ENCODE data around the gene MDM4.

MDM4 gene

DNA sequence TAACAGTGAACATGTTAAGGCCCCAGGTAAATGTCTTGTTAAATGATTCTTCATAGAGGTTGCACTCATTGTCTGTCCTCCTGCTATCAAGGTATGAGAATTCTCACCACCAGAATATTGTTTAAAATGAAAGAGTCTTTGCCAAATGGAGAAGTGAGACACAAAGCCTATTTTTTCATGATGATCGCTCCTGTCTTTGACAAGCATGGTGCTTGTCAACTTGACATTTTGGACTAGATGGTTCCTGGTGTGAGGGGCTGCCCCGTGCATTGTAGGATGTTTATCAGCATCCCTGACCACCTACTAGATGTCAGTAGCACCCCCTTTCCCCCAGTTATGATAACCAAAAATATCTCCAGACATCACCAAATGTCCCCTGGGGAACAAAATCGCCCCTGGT, 65.6 kb downstream of the MDM4 start:
- no peaks in the 10 kb centered on the region for H4K20me1 ChIP-seq (ENCODE audit: insufficient read depth, low read length)
- no peak overlapping the region for H3K4me3 ChIP-seq (ENCODE audit: low read depth in 1 of 2, low read length in 2 of 2)
- H3K27me3 ChIP-seq (ENCODE audit: insufficient read depth, low read length, poor library complexity): no peaks in the 10 kb centered on the region
- H2AFZ ChIP-seq (ENCODE audit: low read depth, low read length): no peak overlapping the region
- no peak overlapping the region for H3K9ac ChIP-seq (ENCODE audit: low read depth, low read length)
- H3K4me2 ChIP-seq (ENCODE audit: insufficient read depth, low read length): no peak overlapping the region
- H3K79me2 ChIP-seq (ENCODE audit: insufficient read depth, low read length): no peaks in the 10 kb centered on the region
- DNase-seq (no peak), ATAC-seq (ENCODE audit: insufficient read depth, low read depth) (no peak)
- no peak overlapping the region for H3K27ac ChIP-seq (ENCODE audit: low read length)
- H3K36me3 ChIP-seq (ENCODE audit: insufficient read depth, low read length): no peaks in the 10 kb centered on the region
- TF ChIP-seq, protein P1, sequence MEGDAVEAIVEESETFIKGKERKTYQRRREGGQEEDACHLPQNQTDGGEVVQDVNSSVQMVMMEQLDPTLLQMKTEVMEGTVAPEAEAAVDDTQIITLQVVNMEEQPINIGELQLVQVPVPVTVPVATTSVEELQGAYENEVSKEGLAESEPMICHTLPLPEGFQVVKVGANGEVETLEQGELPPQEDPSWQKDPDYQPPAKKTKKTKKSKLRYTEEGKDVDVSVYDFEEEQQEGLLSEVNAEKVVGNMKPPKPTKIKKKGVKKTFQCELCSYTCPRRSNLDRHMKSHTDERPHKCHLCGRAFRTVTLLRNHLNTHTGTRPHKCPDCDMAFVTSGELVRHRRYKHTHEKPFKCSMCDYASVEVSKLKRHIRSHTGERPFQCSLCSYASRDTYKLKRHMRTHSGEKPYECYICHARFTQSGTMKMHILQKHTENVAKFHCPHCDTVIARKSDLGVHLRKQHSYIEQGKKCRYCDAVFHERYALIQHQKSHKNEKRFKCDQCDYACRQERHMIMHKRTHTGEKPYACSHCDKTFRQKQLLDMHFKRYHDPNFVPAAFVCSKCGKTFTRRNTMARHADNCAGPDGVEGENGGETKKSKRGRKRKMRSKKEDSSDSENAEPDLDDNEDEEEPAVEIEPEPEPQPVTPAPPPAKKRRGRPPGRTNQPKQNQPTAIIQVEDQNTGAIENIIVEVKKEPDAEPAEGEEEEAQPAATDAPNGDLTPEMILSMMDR (IDR thresholded peaks at IDR 0.05; ENCODE audit: borderline replicate concordance, extremely low read depth, low read length, poor library complexity, severe bottlenecking): no peak
- TF ChIP-seq EZH2 (IDR thresholded peaks at IDR 0.05; ENCODE audit: borderline replicate concordance, low read depth, low read length, severe bottlenecking): no peak
- H3K9me3 ChIP-seq (ENCODE audit: insufficient read depth, low read length, severe bottlenecking): no peaks in the 10 kb centered on the region
- peaks cover 18% of the 10 kb centered on the region for H3K4me1 ChIP-seq (ENCODE audit: insufficient read depth, low read length)

DNA sequence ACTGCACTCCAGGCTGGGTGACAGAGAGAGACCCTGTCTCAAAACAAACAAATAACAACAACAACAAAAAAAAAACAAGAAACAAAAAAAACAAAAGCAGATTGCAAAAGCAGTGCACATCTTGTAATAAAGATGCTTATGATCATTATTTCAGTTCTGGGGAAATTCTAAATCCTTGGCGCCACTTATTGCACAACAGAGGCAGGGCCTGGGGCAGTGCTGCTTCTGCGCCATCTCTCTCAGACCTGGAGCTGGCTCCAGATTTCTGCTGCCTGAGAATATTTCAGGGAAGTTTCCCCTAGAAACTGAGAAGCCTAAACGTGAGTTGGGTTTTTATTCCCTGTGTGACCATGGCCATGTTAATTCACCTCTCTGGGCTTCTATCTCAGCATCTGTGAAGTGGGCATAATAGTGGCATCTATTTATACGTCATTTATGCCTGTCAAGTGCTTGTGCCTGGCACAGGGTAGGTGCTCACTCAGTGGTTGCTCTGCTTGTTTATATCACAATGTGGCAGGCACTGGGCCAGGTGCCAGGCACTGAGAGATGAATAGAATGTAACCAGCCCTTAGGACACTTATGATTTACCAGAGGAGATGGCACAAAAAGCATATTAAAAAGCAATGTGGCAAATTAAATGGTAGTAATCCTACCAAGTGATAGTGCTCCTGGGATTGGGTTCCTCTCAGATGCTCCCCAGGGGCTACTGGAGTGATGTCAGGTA, 67.9 kb downstream of the MDM4 start:
- ATAC-seq (ENCODE audit: insufficient read depth, low read depth) (no peak), DNase-seq (no peak)
- no peak overlapping the region for H3K4me3 ChIP-seq (ENCODE audit: low read depth in 1 of 2, low read length in 2 of 2)
- no peak overlapping the region for H3K27ac ChIP-seq (ENCODE audit: low read length)
- no peak overlapping the region for H2AFZ ChIP-seq (ENCODE audit: low read depth, low read length)
- H3K4me2 ChIP-seq (ENCODE audit: insufficient read depth, low read length): no peak overlapping the region
- no peaks in the 10 kb centered on the region for H3K9me3 ChIP-seq (ENCODE audit: insufficient read depth, low read length, severe bottlenecking)
- H4K20me1 ChIP-seq (ENCODE audit: insufficient read depth, low read length): no peaks in the 10 kb centered on the region
- H3K9ac ChIP-seq (ENCODE audit: low read depth, low read length): no peak overlapping the region
- no peak for TF ChIP-seq EZH2 (IDR thresholded peaks at IDR 0.05; ENCODE audit: borderline replicate concordance, low read depth, low read length, severe bottlenecking)
- TF ChIP-seq, protein P1 (IDR thresholded peaks at IDR 0.05; ENCODE audit: borderline replicate concordance, extremely low read depth, low read length, poor library complexity, severe bottlenecking): no peak
- H3K36me3 ChIP-seq (ENCODE audit: insufficient read depth, low read length): no peaks in the 10 kb centered on the region
- no peaks in the 10 kb centered on the region for H3K79me2 ChIP-seq (ENCODE audit: insufficient read depth, low read length)
- H3K27me3 ChIP-seq (ENCODE audit: insufficient read depth, low read length, poor library complexity): no peaks in the 10 kb centered on the region
- H3K4me1 ChIP-seq (ENCODE audit: insufficient read depth, low read length): peaks cover 4% of the 10 kb centered on the region

DNA sequence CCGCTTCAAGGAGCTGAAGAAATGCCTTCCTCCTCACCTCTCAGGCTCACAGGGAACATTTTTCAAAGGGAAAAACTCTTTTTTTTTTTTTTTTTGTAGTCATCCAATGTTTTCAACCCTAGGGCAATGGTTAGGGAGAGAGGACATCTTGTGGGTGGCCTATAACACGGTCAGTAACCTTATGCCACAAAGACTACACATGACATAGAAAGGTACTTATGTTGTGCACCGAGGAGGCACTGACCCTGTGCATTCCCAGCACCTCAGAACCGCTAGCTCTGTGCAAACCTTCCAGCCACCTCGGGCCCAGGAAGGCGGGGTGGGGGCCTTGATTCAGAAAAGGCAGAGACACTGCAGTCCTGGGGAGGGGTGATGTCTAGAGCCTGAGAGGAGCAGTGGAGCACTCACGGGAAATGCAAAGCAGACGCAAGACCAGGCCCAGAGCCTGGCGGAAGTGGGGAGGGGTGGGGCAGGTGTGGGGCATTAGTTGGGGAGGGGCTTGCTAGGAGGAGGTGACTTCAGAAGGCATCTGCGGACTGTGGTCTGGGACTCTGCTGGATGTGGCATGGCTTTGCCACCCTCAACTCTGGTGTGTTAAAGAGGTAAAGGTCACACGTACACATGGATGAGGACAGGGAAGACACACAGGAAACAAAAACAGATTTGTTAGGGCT, 68.6 kb downstream of the MDM4 start:
- Histone ChIP-seq H3K27ac (ENCODE audit: low read length) (no peak overlapping the region), H2AFZ (ENCODE audit: low read depth, low read length) (no peak overlapping the region), H3K79me2 (ENCODE audit: insufficient read depth, low read length) (no peaks in the 10 kb centered on the region), H3K27me3 (ENCODE audit: insufficient read depth, low read length, poor library complexity) (no peaks in the 10 kb centered on the region), H4K20me1 (ENCODE audit: insufficient read depth, low read length) (no peaks in the 10 kb centered on the region), H3K36me3 (ENCODE audit: insufficient read depth, low read length) (no peaks in the 10 kb centered on the region), H3K4me3 (ENCODE audit: low read depth in 1 of 2, low read length in 2 of 2) (no peak overlapping the region), H3K9ac (ENCODE audit: low read depth, low read length) (no peak overlapping the region), H3K9me3 (ENCODE audit: insufficient read depth, low read length, severe bottlenecking) (no peaks in the 10 kb centered on the region), H3K4me2 (ENCODE audit: insufficient read depth, low read length) (no peak overlapping the region), H3K4me1 (ENCODE audit: insufficient read depth, low read length) (no peaks in the 10 kb centered on the region)
- ATAC-seq (ENCODE audit: insufficient read depth, low read depth): peak; percentile 73
- peak; percentile 43 for DNase-seq
- TF ChIP-seq EZH2 (IDR thresholded peaks at IDR 0.05; ENCODE audit: borderline replicate concordance, low read depth, low read length, severe bottlenecking): no peak
- TF ChIP-seq, protein P1 (IDR thresholded peaks at IDR 0.05; ENCODE audit: borderline replicate concordance, extremely low read depth, low read length, poor library complexity, severe bottlenecking): no peak
